Uterus (tissue), 4 donors: ENCODE measurements around the gene SETD3. TPM values are rescaled to one million over a fixed set of nuclear protein-coding genes. Genes with fewer than 3 reads are reported as not detected.

ENCODE experiments used
- DNase-seq, 2 donors: peaks; one replicate each; pipeline ENCODE4 v3.0.0-alpha.2; 2019 to 2020
- H3K27ac ChIP-seq, 2 donors: fragments of 200-600 bp; sonication (generic); 1 replicate in 1 of 2; 2 replicates in 1 of 2; pipeline ENCODE4 v1.5.1; 2016 to 2018
- H3K27me3 ChIP-seq, 2 donors: fragments of 200-600 bp; sonication (generic); one replicate each; pipeline ENCODE4 v1.5.1; 2018 to 2019; ENCODE audit warnings: control low read depth in 1 of 2
- H3K36me3 ChIP-seq, 2 donors: fragments of 200-600 bp; sonication (generic); one replicate each; pipeline ENCODE4 v1.5.1; 2019; ENCODE audit warnings: control low read depth in 1 of 2
- H3K4me1 ChIP-seq, 2 donors: fragments of 200-600 bp; sonication (generic); one replicate each; pipeline ENCODE4 v1.5.1; 2018 to 2019; ENCODE audit warnings: control low read depth in 1 of 2
- H3K4me3 ChIP-seq, 2 donors: fragments of 200-600 bp; sonication (generic); 1 replicate in 1 of 2; 2 replicates in 1 of 2; pipeline ENCODE4 v1.5.1; 2018 to 2019; ENCODE audit warnings: mild to moderate bottlenecking in 1 of 2
- H3K9me3 ChIP-seq, 2 donors: fragments of 200-600 bp; sonication (generic); one replicate each; pipeline ENCODE4 v1.5.1; 2019; ENCODE audit warnings: control low read depth in 1 of 2
- CTCF ChIP-seq, 4 experiments: fragments of 200-600 bp in 2 of 4; fragments of 450-650 bp in 2 of 4; sonication (generic) in 2 of 4; IDR thresholded peaks; one replicate each; pipeline ENCODE4 v1.5.1; 2016 to 2019; ENCODE audit warnings: antibody characterized with exemption in 4 of 4, mild to moderate bottlenecking in 2 of 4, moderate library complexity in 1 of 4
- POLR2A ChIP-seq, 2 donors: fragments of 450-650 bp; IDR thresholded peaks; one replicate each; pipeline ENCODE4 v1.6.1; 2016; ENCODE audit warnings: antibody characterized with exemption in 2 of 2, mild to moderate bottlenecking in 1 of 2, moderate library complexity in 1 of 2
- intact Hi-C: fragments of 100-400 bp; cut with DNase I; formaldehyde crosslinking; loops from one replicate; pipeline ENCODE4 v1.15.1; 2023; ENCODE audit warnings: low total_unique reads
- total RNA-seq, 4 donors: library from RNA; depleted of rRNA in 3 of 4; stranded (reverse); fragments of >200 nt in 3 of 4; gene quantifications; one replicate each; pipeline versions ENCODE4 v1.1.0 to v1.2.4, GENCODE V29; 2014 to 2023
- donor health status: DM: yes; HTN: yes; CAD: no.

SETD3 gene
- total RNA-seq, 4 donors from 2014 or later: 98.1 to 151 (median 121) TPM

- peaks cover 0 to 8% of the 10 kb centered on the region in 2 donors for H3K27me3 ChIP-seq
- TF ChIP-seq CTCF (IDR thresholded peaks at IDR 0.05) (no peak), POLR2A (IDR thresholded peaks at IDR 0.05) (no peak)
- H3K9me3 ChIP-seq: no peaks in the 10 kb centered on the region
- intact Hi-C loops: no loop called here
- no peaks in the 10 kb centered on the region for H3K4me1 ChIP-seq
- H3K27ac ChIP-seq: no peak overlapping the region
- no peaks in the 10 kb centered on the region for H3K36me3 ChIP-seq
- no peak for DNase-seq
- no peak overlapping the region for H3K4me3 ChIP-seq
Observed at GRCh38 chr14:99384450-99385417, 95.9 kb downstream of the SETD3 start.

- H3K4me3 ChIP-seq: no peak overlapping the region
- no peaks in the 10 kb centered on the region for H3K36me3 ChIP-seq
- intact Hi-C loops: no loop called here
- TF ChIP-seq POLR2A (IDR thresholded peaks at IDR 0.05) (no peak), CTCF (IDR thresholded peaks at IDR 0.05) (no peak)
- H3K9me3 ChIP-seq: no peaks in the 10 kb centered on the region
- H3K27me3 ChIP-seq: peaks cover 0 to 8% of the 10 kb centered on the region in 2 donors
- DNase-seq: no peak
- H3K4me1 ChIP-seq: no peaks in the 10 kb centered on the region
- H3K27ac ChIP-seq: no peak overlapping the region
Observed at GRCh38 chr14:99383472-99384449, 96.9 kb downstream of the SETD3 start.

GRCh38 chr14:99382781-99383471, 97.7 kb downstream of the SETD3 start:
- H3K36me3 ChIP-seq: no peaks in the 10 kb centered on the region
- peaks cover 0 to 8% of the 10 kb centered on the region in 2 donors for H3K27me3 ChIP-seq
- no peak for DNase-seq
- no peaks in the 10 kb centered on the region for H3K4me1 ChIP-seq
- intact Hi-C loops: no loop called here
- no peaks in the 10 kb centered on the region for H3K9me3 ChIP-seq
- H3K27ac ChIP-seq: no peak overlapping the region
- H3K4me3 ChIP-seq: no peak overlapping the region
- TF ChIP-seq POLR2A (IDR thresholded peaks at IDR 0.05) (no peak), CTCF (IDR thresholded peaks at IDR 0.05) (no peak)

- no peak overlapping the region for H3K4me3 ChIP-seq
- peaks cover 0 to 8% of the 10 kb centered on the region in 2 donors for H3K27me3 ChIP-seq
- intact Hi-C loops: no loop called here
- no peaks in the 10 kb centered on the region for H3K36me3 ChIP-seq
- no peaks in the 10 kb centered on the region for H3K4me1 ChIP-seq
- TF ChIP-seq POLR2A (IDR thresholded peaks at IDR 0.05): no peak
- TF ChIP-seq CTCF (IDR thresholded peaks at IDR 0.05): no peak
- no peak for DNase-seq
- no peak overlapping the region for H3K27ac ChIP-seq
- H3K9me3 ChIP-seq: no peaks in the 10 kb centered on the region
Observed at GRCh38 chr14:99382071-99382470, 98.6 kb downstream of the SETD3 start.
